CD14-positive monocyte (primary cell): ENCODE data around the gene LYPD6. TPM values are rescaled to one million over a fixed set of nuclear protein-coding genes. Genes with fewer than 3 reads are reported as not detected.

Source experiments
- DNase-seq, 3 donors: peaks; one replicate each; pipeline ENCODE4 v3.0.0-alpha.2; 2011 to 2022
- H2AFZ ChIP-seq: 2 replicates; pipeline ENCODE4 v1.6.0; 2012; ENCODE audit warnings: mild to moderate bottlenecking, low read depth, low read length, inconsistent platforms; ENCODE audit not compliant: insufficient read depth, poor library complexity, severe bottlenecking
- H3K27ac ChIP-seq, 2 donors: 1 replicate in 1 of 2; 2 replicates in 1 of 2; pipeline ENCODE4 v1.5.1; 2012 to 2013; ENCODE audit warnings: low read length in 2 of 2, control low read depth in 1 of 2, inconsistent platforms in 1 of 2, low read depth in 1 of 2, mild to moderate bottlenecking in 1 of 2
- H3K27me3 ChIP-seq, 2 donors: one replicate each; pipeline versions ENCODE4 v1.6.0 to v1.6.1; 2011 to 2013; ENCODE audit warnings: low read length in 2 of 2; ENCODE audit not compliant: control insufficient read depth in 2 of 2, insufficient read depth in 2 of 2
- H3K36me3 ChIP-seq, 2 donors: replicated peaks in 1 of 2; 1 replicate in 1 of 2; 2 replicates in 1 of 2; pipeline versions ENCODE4 v1.5.1 to v1.6.1; 2012 to 2013; ENCODE audit warnings: low read length in 2 of 2, control low read depth in 1 of 2, inconsistent platforms in 1 of 2, mild to moderate bottlenecking in 1 of 2; ENCODE audit not compliant: insufficient read depth in 2 of 2, control insufficient read depth in 1 of 2
- H3K4me1 ChIP-seq, 2 donors: 1 replicate in 1 of 2; 2 replicates in 1 of 2; pipeline versions ENCODE4 v1.5.1 to v1.6.1; 2012 to 2013; ENCODE audit warnings: low read length in 2 of 2, control low read depth in 1 of 2, inconsistent platforms in 1 of 2, mild to moderate bottlenecking in 1 of 2, moderate library complexity in 1 of 2; ENCODE audit not compliant: insufficient read depth in 2 of 2, control insufficient read depth in 1 of 2
- H3K4me2 ChIP-seq: replicated peaks from 2 replicates; pipeline ENCODE3; 2012; ENCODE audit warnings: low read length, moderate library complexity, mild to moderate bottlenecking; ENCODE audit not compliant: poor library complexity, severe bottlenecking; ENCODE audit errors: extremely low read depth
- H3K4me3 ChIP-seq, 3 experiments: fragments of 200-600 bp in 1 of 3; sonication (generic) in 1 of 3; replicated peaks in 1 of 3; 1 replicate in 2 of 3; 2 replicates in 1 of 3; pipeline ENCODE4 v1.5.1; 2011 to 2013; ENCODE audit warnings: low read length in 3 of 3, mild to moderate bottlenecking in 3 of 3, control low read depth in 2 of 3, low read depth in 2 of 3, inconsistent platforms in 1 of 3, moderate library complexity in 1 of 3
- H3K79me2 ChIP-seq: 2 replicates; pipeline ENCODE4 v1.6.0; 2012; ENCODE audit warnings: mild to moderate bottlenecking, control low read depth, inconsistent platforms, low read length, moderate library complexity; ENCODE audit not compliant: insufficient read depth
- H3K9ac ChIP-seq: 2 replicates; pipeline ENCODE4 v1.6.0; 2017; ENCODE audit warnings: low read length, mild to moderate bottlenecking; ENCODE audit not compliant: insufficient read depth, poor library complexity, severe bottlenecking
- H3K9me3 ChIP-seq, 2 donors: replicated peaks in 1 of 2; 1 replicate in 1 of 2; 2 replicates in 1 of 2; pipeline versions ENCODE4 v1.5.1 to v1.6.1; 2012 to 2013; ENCODE audit warnings: low read length in 2 of 2, control low read depth in 1 of 2; ENCODE audit not compliant: control insufficient read depth in 1 of 2, insufficient read depth in 1 of 2
- H4K20me1 ChIP-seq: 2 replicates; pipeline ENCODE4 v1.6.0; 2012; ENCODE audit warnings: mild to moderate bottlenecking, low read length, control low read depth, moderate library complexity; ENCODE audit not compliant: insufficient read depth
- H3K27ac Mint-ChIP-seq, 7 donors: one replicate each; pipeline ENCODE4 v1.8.0; 2020; ENCODE audit warnings: mild to moderate bottlenecking in 7 of 7, mixed read lengths in 7 of 7, moderate library complexity in 6 of 7, inconsistent platforms in 2 of 7
- H3K27me3 Mint-ChIP-seq, 3 donors: one replicate each; pipeline ENCODE4 v1.8.0; 2021 to 2022; ENCODE audit warnings: low read depth in 3 of 3, mild to moderate bottlenecking in 3 of 3, mixed read lengths in 3 of 3, moderate library complexity in 3 of 3, inconsistent platforms in 1 of 3
- H3K36me3 Mint-ChIP-seq, 2 donors: one replicate each; pipeline ENCODE4 v1.8.0; 2020; ENCODE audit warnings: mixed read lengths in 2 of 2, inconsistent platforms in 1 of 2, mild to moderate bottlenecking in 1 of 2
- H3K4me1 Mint-ChIP-seq: one replicate; pipeline ENCODE4 v1.8.0; 2020; ENCODE audit warnings: mild to moderate bottlenecking, mixed read lengths
- H3K4me3 Mint-ChIP-seq, 2 donors: one replicate each; pipeline ENCODE4 v1.8.0; 2020; ENCODE audit warnings: mild to moderate bottlenecking in 2 of 2, mixed read lengths in 2 of 2, moderate library complexity in 1 of 2
- H3K9me3 Mint-ChIP-seq, 7 donors: one replicate each; pipeline ENCODE4 v1.8.0; 2020 to 2022; ENCODE audit warnings: mixed read lengths in 7 of 7, mild to moderate bottlenecking in 6 of 7, moderate library complexity in 6 of 7, inconsistent platforms in 2 of 7
- WGBS: methylation state at CpG from one replicate; pipeline ENCODE4 v1.1.5; 2013; ENCODE audit warnings: missing lambda C conversion rate; ENCODE audit not compliant: insufficient coverage; 5-methylcytosine and 5-hydroxymethylcytosine counted together
- intact Hi-C, 2 donors: fragments of 100-400 bp; cut with micrococcal nuclease; formaldehyde crosslinking; loops; one replicate each; pipeline versions ENCODE4 v1.15.0 to v1.15.1; 2023
- polyA plus RNA-seq, 3 donors: library from polyadenylated mRNA; depleted of rRNA in 1 of 3; unstranded in 2 of 3; stranded (reverse) in 1 of 3; fragments of 300-500 nt in 2 of 3; fragments of >200 nt in 1 of 3; fragmentation: Illumina TruSeq in 2 of 3; gene quantifications; 1 replicate in 2 of 3; 2 replicates in 1 of 3; pipeline ENCODE4 v1.2.3, GENCODE V29; 2012 to 2021
- TF ChIP-seq, protein P1 (sequence below): fragments of 200-600 bp; IDR thresholded peaks from one replicate; pipeline ENCODE4 v1.8.0; 2022; ENCODE audit warnings: antibody characterized with exemption, mild to moderate bottlenecking

The LYPD6 gene
- polyA plus RNA-seq, 3 donors = not detected

DNA sequence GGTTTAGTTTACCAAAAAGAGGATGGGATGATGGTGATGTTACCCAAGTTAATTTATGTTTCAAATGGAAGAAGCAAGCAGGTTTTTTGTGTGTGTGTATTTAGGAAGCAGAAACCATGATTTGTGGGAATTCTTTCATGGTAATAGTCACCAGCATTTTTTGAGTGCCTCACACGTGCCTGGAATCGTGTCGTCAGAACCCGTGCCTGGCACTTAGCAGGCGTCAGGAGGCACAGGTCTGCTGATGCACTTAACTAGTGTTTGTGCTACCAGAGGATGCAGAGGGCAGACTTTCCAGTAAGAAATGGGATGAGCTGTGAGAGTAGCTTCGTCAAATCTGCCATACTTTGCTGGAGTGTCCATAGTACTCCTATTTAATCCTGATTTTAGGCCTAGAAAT is 41.1 kb downstream of the LYPD6 start:
- Mint-ChIP-seq H3K27ac (no peak overlapping the region), H3K36me3 (no peaks in the 10 kb centered on the region), H3K27me3 (peaks cover 0 to 4% (median 1%) of the 10 kb centered on the region in 3 donors), H3K9me3 (peaks cover 3 to 13% (median 5%) of the 10 kb centered on the region in 7 donors), H3K4me3 (no peak overlapping the region), H3K4me1 (no peaks in the 10 kb centered on the region)
- no peak overlapping the region for H3K4me3 ChIP-seq
- no peaks in the 10 kb centered on the region for H3K36me3 ChIP-seq
- H3K79me2 ChIP-seq = no peaks in the 10 kb centered on the region
- no peaks in the 10 kb centered on the region for H3K27me3 ChIP-seq
- H3K27ac ChIP-seq = no peak overlapping the region
- no peak overlapping the region for H3K9ac ChIP-seq
- 95% methylated on average over 6 of the region's 6 CpGs for WGBS
- no peak overlapping the region for H3K4me2 ChIP-seq
- H4K20me1 ChIP-seq = no peaks in the 10 kb centered on the region
- no peaks in the 10 kb centered on the region for H3K4me1 ChIP-seq
- DNase-seq = no peak
- H3K9me3 ChIP-seq = peaks cover 0 to 5% of the 10 kb centered on the region in 2 donors
- intact Hi-C loops = no loop called here
- no peak overlapping the region for H2AFZ ChIP-seq
- TF ChIP-seq, protein P1, sequence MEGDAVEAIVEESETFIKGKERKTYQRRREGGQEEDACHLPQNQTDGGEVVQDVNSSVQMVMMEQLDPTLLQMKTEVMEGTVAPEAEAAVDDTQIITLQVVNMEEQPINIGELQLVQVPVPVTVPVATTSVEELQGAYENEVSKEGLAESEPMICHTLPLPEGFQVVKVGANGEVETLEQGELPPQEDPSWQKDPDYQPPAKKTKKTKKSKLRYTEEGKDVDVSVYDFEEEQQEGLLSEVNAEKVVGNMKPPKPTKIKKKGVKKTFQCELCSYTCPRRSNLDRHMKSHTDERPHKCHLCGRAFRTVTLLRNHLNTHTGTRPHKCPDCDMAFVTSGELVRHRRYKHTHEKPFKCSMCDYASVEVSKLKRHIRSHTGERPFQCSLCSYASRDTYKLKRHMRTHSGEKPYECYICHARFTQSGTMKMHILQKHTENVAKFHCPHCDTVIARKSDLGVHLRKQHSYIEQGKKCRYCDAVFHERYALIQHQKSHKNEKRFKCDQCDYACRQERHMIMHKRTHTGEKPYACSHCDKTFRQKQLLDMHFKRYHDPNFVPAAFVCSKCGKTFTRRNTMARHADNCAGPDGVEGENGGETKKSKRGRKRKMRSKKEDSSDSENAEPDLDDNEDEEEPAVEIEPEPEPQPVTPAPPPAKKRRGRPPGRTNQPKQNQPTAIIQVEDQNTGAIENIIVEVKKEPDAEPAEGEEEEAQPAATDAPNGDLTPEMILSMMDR = no peak

DNA sequence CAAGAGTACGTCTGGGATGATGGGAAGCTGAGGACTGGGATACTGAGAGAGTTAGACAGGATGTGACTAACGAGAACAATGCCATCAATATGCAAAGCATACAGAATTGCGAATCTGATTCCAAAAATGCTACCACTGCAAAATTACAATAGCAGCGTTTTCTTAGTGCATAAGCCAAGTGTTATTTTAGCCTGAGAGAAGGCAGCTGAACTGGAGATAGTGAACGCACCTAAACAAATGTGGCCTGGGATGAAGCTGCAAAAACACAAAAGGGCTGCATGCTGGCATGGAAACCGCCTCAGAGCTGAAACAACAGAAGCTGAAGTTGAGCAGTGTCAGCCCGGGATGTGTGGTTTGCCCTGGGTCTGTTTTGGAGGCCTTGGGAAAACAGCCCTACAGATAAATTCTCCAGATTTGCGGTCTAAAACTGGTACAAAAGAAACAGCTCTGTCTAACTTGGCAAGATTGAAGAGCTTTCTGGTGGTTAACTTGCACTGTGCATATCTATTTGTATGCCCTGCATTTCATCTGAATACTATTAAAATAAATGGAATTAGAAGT is 45.5 kb downstream of the LYPD6 start:
- WGBS = 92% methylated on average over 5 of the region's 8 CpGs

More for the DNA sequence above, 45.5 kb downstream of the LYPD6 start:
- Mint-ChIP-seq H3K4me1 (no peaks in the 10 kb centered on the region), H3K36me3 (no peaks in the 10 kb centered on the region), H3K27ac (no peak overlapping the region), H3K27me3 (peaks cover 1% of the 10 kb centered on the region in 3 donors), H3K4me3 (no peak overlapping the region), H3K9me3 (peaks cover 0 to 3% (median 0%) of the 10 kb centered on the region in 7 donors)
- Histone ChIP-seq H4K20me1 (no peaks in the 10 kb centered on the region), H2AFZ (no peak overlapping the region), H3K4me1 (no peaks in the 10 kb centered on the region), H3K9me3 (no peaks in the 10 kb centered on the region), H3K4me2 (no peak overlapping the region), H3K27me3 (no peaks in the 10 kb centered on the region), H3K79me2 (no peaks in the 10 kb centered on the region), H3K9ac (no peak overlapping the region), H3K27ac (no peak overlapping the region), H3K36me3 (no peaks in the 10 kb centered on the region), H3K4me3 (no peak overlapping the region)
- no peak for DNase-seq
- TF ChIP-seq, protein P1 = no peak
- intact Hi-C loops = no loop called here
